Measurements from ENCODE around the gene PBX3.

GRCh38 chr9:125742657-125743056, 4.5 kb upstream of the PBX3 start:
- TF ChIP-seq CTCF (IDR thresholded peaks at IDR 0.05) (no peak), POLR2A (IDR thresholded peaks at IDR 0.05) (no peak)

All from lower leg skin (tissue), 3 donors.